Endothelial cell of umbilical vein (primary cell): Measurements from ENCODE around the gene FOCAD. TPM values are rescaled to one million over a fixed set of nuclear protein-coding genes. Genes with fewer than 3 reads are reported as not detected.

Experiments used
- BruUV-seq: library from RNA; stranded (reverse); fragments of 400-500 nt; replicated peaks from 2 replicates; lab custom pipeline; 2021; lab: Mats Ljungman, UMichigan
- CTCF ChIA-PET: fragments of 300-600, 350-600 bp; sonication (Branson Sonifier 250); formaldehyde crosslinking; loops from one replicate; lab custom pipeline; 2021; ENCODE audit warnings: antibody characterized with exemption, inconsistent platforms; lab: Charles Lee
- POLR2A ChIA-PET: fragments of 300-600, 350-600 bp; sonication (Branson Sonifier 250); formaldehyde crosslinking; loops from one replicate; lab custom pipeline; 2021; ENCODE audit warnings: antibody characterized with exemption, inconsistent platforms; lab: Charles Lee
- DNase-seq: peaks from one replicate; pipeline ENCODE4 v3.0.0-alpha.2; 2011; ENCODE audit warnings: low read depth, low spot score
- FAIRE-seq: peaks from 2 replicates; lab custom pipeline; 2011; peaks lifted over from hg19 to GRCh38; lab: Jason Lieb, UNC
- H2AFZ ChIP-seq: 2 replicates; pipeline ENCODE4 v1.6.0; 2012; ENCODE audit warnings: low read depth, low read length, control low read depth, inconsistent platforms
- H3K27ac ChIP-seq: 2 replicates; pipeline ENCODE4 v1.5.1; 2011; ENCODE audit warnings: low read depth, mild to moderate bottlenecking, control low read depth, low read length, moderate library complexity; ENCODE audit not compliant: insufficient read depth
- H3K27me3 ChIP-seq, 2 experiments: 2 replicates each; pipeline versions ENCODE4 v1.6.0 to v1.6.1; 2011; ENCODE audit warnings: low read length in 2 of 2, mixed read lengths in 1 of 2; ENCODE audit not compliant: control insufficient read depth in 2 of 2, insufficient read depth in 2 of 2
- H3K36me3 ChIP-seq, 2 experiments: 2 replicates in 1 of 2; 3 replicates in 1 of 2; pipeline ENCODE4 v1.5.1; 2011; ENCODE audit warnings: low read length in 2 of 2, mild to moderate bottlenecking in 1 of 2, moderate library complexity in 1 of 2; ENCODE audit not compliant: control insufficient read depth in 2 of 2, insufficient read depth in 2 of 2; ENCODE audit errors: extremely low read depth in 1 of 2
- H3K4me1 ChIP-seq: 3 replicates; pipeline ENCODE4 v1.5.1; 2011; ENCODE audit warnings: mild to moderate bottlenecking, low read length; ENCODE audit not compliant: control insufficient read depth, insufficient read depth; ENCODE audit errors: extremely low read depth
- H3K4me2 ChIP-seq: 2 replicates; pipeline ENCODE4 v1.6.1; 2011; ENCODE audit warnings: low read length, control low read depth, mixed read lengths; ENCODE audit not compliant: insufficient read depth
- H3K4me3 ChIP-seq, 3 experiments: fragments of 200-600 bp in 1 of 3; sonication (generic), shearing (Covaris generic) in 1 of 3; replicated peaks in 1 of 3; 2 replicates each; pipeline ENCODE4 v1.5.1; 2011 to 2016; ENCODE audit warnings: control low read depth in 3 of 3, low read length in 3 of 3, mild to moderate bottlenecking in 2 of 3, inconsistent platforms in 1 of 3, low read depth in 1 of 3, moderate library complexity in 1 of 3; ENCODE audit not compliant: insufficient read depth in 1 of 3
- H3K79me2 ChIP-seq: 2 replicates; pipeline ENCODE4 v1.6.0; 2012; ENCODE audit warnings: low read length, inconsistent platforms; ENCODE audit not compliant: control insufficient read depth, insufficient read depth
- H3K9ac ChIP-seq: replicated peaks from 2 replicates; pipeline ENCODE3; 2011; ENCODE audit warnings: low read length, control low read depth; ENCODE audit not compliant: insufficient read depth; ENCODE audit errors: extremely low read depth
- H3K9me1 ChIP-seq: replicated peaks from 3 replicates; pipeline ENCODE4 v1.6.0; 2011; ENCODE audit warnings: mild to moderate bottlenecking, low read length; ENCODE audit not compliant: control insufficient read depth, insufficient read depth; ENCODE audit errors: extremely low read depth
- H3K9me3 ChIP-seq: replicated peaks from 2 replicates; pipeline ENCODE4 v1.5.1; 2012; ENCODE audit warnings: low read length, inconsistent platforms; ENCODE audit not compliant: control insufficient read depth, insufficient read depth
- H4K20me1 ChIP-seq: replicated peaks from 2 replicates; pipeline ENCODE3; 2011; ENCODE audit warnings: mild to moderate bottlenecking, low read length; ENCODE audit not compliant: control insufficient read depth, insufficient read depth; ENCODE audit errors: extremely low read depth
- EZH2 ChIP-seq: IDR thresholded peaks from 2 replicates; pipeline ENCODE4 v1.6.1; 2012; ENCODE audit warnings: borderline replicate concordance, low read depth, mild to moderate bottlenecking, moderate library complexity, low read length, inconsistent platforms; ENCODE audit not compliant: severe bottlenecking
- FOS ChIP-seq: IDR thresholded peaks from 2 replicates; pipeline ENCODE4 v1.6.1; 2011; ENCODE audit warnings: mild to moderate bottlenecking, low read length, moderate library complexity, borderline replicate concordance; ENCODE audit not compliant: insufficient read depth
- GATA2 ChIP-seq: IDR thresholded peaks from 2 replicates; pipeline ENCODE4 v1.7.0; 2011; ENCODE audit warnings: low read depth, mild to moderate bottlenecking, moderate library complexity, mixed read lengths, low read length; ENCODE audit not compliant: insufficient read length, insufficient read depth
- MYC ChIP-seq: IDR thresholded peaks from one replicate; pipeline ENCODE4 v1.6.1; 2011; ENCODE audit warnings: mild to moderate bottlenecking, low read depth, low read length
- POLR2A ChIP-seq: IDR thresholded peaks from 2 replicates; pipeline ENCODE4 v1.6.1; 2012; ENCODE audit warnings: low read depth, mild to moderate bottlenecking, control low read depth, low read length
- dilution Hi-C: fragments of 300-500 bp; cut with MboI; formaldehyde crosslinking; loops from one replicate; pipeline ENCODE4 v1.15.0; 2019; ENCODE audit warnings: low sequenced_read_pairs; ENCODE audit not compliant: extremely low pct_ligation_motif_present
- intact Hi-C: fragments of 100-400 bp; cut with micrococcal nuclease; formaldehyde crosslinking; loops from one replicate; pipeline ENCODE4 v1.10.0; 2022
- microRNA counts: library from miRNA; unstranded; fragments of <30 nt; microRNA quantifications from one replicate; lab custom pipeline; 2016
- microRNA-seq: library from miRNA; unstranded; fragments of <30 nt; microRNA quantifications from one replicate; pipeline ENCODE4 v1.2.0, GENCODE V29; 2021; ENCODE audit warnings: borderline number of aligned reads, borderline replicate concordance
- polyA plus RNA-seq, 4 experiments: library from polyadenylated mRNA; depleted of rRNA in 3 of 4; stranded (reverse) in 3 of 4; unstranded in 1 of 4; fragments of >200 nt; gene quantifications; 2 replicates each; pipeline versions ENCODE4 v1.2.1 to v1.2.3, GENCODE V29; 2011 to 2012; ENCODE audit warnings: missing spikeins in 1 of 4
- small RNA-seq: library from RNA; depleted of rRNA; stranded (forward); fragments of <200 nt; gene quantifications from one replicate; pipeline ENCODE3, GENCODE V24; 2012; ENCODE audit warnings: low replicate concordance, low read depth; ENCODE audit not compliant: insufficient read depth, insufficient read length
- total RNA-seq: library from RNA; stranded (reverse); gene quantifications from 2 replicates; pipeline ENCODE4 v1.2.3, GENCODE V29; 2021
- TF ChIP-seq, protein P1 (sequence below): IDR thresholded peaks from 2 replicates; pipeline ENCODE4 v1.6.1; 2011; ENCODE audit not compliant: insufficient read depth, insufficient read length

Gene FOCAD
- total and polyA plus RNA-seq, 2 donors (not counting 3 experiments of a cell fraction or from before 2014, with no cell fraction given) = 26.7 to 66.9 TPM

DNA sequence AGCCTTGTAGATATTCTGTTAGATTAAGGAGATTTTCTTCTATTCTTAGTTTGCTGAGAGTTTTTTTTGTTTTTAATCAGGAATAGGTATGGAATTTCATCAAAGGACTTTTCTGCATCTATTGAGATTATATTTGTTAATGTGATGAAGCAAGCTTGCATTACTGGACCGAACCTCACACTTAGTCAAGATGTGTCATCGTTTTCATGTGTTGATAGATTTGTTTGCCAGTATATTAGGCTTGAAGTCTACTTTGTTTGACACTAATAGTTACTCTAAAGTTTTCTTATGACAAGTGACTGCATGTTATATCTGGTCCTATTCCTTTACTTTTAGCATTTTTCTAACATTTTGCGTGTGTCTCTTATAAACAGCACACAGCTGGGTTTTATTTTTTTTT is 359.8 kb downstream of the FOCAD start:
- dilution Hi-C loops = no loop called here
- DNase-seq (no peak), FAIRE-seq (no peak)
- CTCF ChIA-PET = no interaction called here
- H2AFZ ChIP-seq = no peak overlapping the region
- no peaks in the 10 kb centered on the region for H4K20me1 ChIP-seq
- no peaks in the 10 kb centered on the region for H3K4me1 ChIP-seq
- peaks cover 0 to 2% of the 10 kb centered on the region in 2 experiments for H3K27me3 ChIP-seq
- POLR2A ChIA-PET = no interaction called here
- no peaks in the 10 kb centered on the region for H3K9me1 ChIP-seq
- no peak overlapping the region for H3K4me2 ChIP-seq
- intact Hi-C loops = no loop called here
- TF ChIP-seq EZH2 (no peak), GATA2 (no peak), POLR2A (no peak), MYC (no peak), FOS (no peak)
- TF ChIP-seq, protein P1, sequence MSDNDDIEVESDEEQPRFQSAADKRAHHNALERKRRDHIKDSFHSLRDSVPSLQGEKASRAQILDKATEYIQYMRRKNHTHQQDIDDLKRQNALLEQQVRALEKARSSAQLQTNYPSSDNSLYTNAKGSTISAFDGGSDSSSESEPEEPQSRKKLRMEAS = no peak
- no peak overlapping the region for H3K9ac ChIP-seq
- H3K27ac ChIP-seq = no peak overlapping the region
- H3K79me2 ChIP-seq = no peaks in the 10 kb centered on the region
- no peaks in the 10 kb centered on the region for H3K36me3 ChIP-seq
- H3K9me3 ChIP-seq = no peaks in the 10 kb centered on the region
- BruUV-seq = no TSS peak
- no peak overlapping the region for H3K4me3 ChIP-seq

MicroRNA genes within 50 kb of the gene (microRNA counts, 767-probe panel; counts per million panel counts)
- 723 counts per million, percentile 96 among the panel's probes with 10 or more counts for microRNA hsa-miR-491-3p (lab: Ali Mortazavi, UCI)
- 723 counts per million, percentile 96 among the panel's probes with 10 or more counts for microRNA hsa-miR-491-5p (lab: Ali Mortazavi, UCI)

Small RNA genes lying within 50 kb of the gene (microRNA-seq; reads per million reads assigned to microRNA genes)
- gene MIR491 = 18.0 reads per million, percentile 34 among the genes with 10 or more reads in this experiment

Small RNA genes lying within 50 kb of the gene (small RNA-seq; reads per million reads assigned to genes)
- 2.6 reads per million, percentile 12 among the genes with 10 or more reads in this experiment for gene MIR491
- gene SNORA30B = not detected

Other genes starting within 250 kb of the FOCAD start
- 10.0 and 11.1 TPM in 2 replicates for gene MLLT3, start 61.8 kb upstream of the FOCAD start, total RNA-seq
- gene MLLT3, start 61.8 kb upstream of the FOCAD start, polyA plus RNA-seq = 5.7 and 6.1 TPM in 2 replicates